ENCODE results near the gene INSM2.

Gene INSM2

GRCh38 chr14:35565871-35566464, 32.0 kb downstream of the INSM2 start:
- DNase-seq (ENCODE audit: extremely low read depth, insufficient read length), result no peak
- no peaks in the 10 kb centered on the region for H3K36me3 ChIP-seq (ENCODE audit: control insufficient read depth, insufficient read depth, low read length)
- H3K27me3 ChIP-seq (replicated peaks; ENCODE audit: control insufficient read depth, insufficient read depth, low read length), result no peaks in the 10 kb centered on the region
- no peak overlapping the region for H3K4me3 ChIP-seq (replicated peaks; ENCODE audit: low read depth, low read length)
- TF ChIP-seq CTCF (IDR thresholded peaks at IDR 0.05; ENCODE audit: insufficient read depth, low read length, poor library complexity, severe bottlenecking), result no peak

- Histone ChIP-seq H3K36me3 (ENCODE audit: control insufficient read depth, insufficient read depth, low read length) (no peaks in the 10 kb centered on the region), H3K4me3 (replicated peaks; ENCODE audit: low read depth, low read length) (no peak overlapping the region), H3K27me3 (replicated peaks; ENCODE audit: control insufficient read depth, insufficient read depth, low read length) (no peaks in the 10 kb centered on the region)
- no peak for DNase-seq (ENCODE audit: extremely low read depth, insufficient read length)
- no peak for TF ChIP-seq CTCF (IDR thresholded peaks at IDR 0.05; ENCODE audit: insufficient read depth, low read length, poor library complexity, severe bottlenecking)
Measured at GRCh38 chr14:35571598-35571997, 37.6 kb downstream of the INSM2 start.

GRCh38 chr14:35573911-35574310, 39.9 kb downstream of the INSM2 start:
- TF ChIP-seq CTCF (IDR thresholded peaks at IDR 0.05; ENCODE audit: insufficient read depth, low read length, poor library complexity, severe bottlenecking), result no peak
- Histone ChIP-seq H3K27me3 (replicated peaks; ENCODE audit: control insufficient read depth, insufficient read depth, low read length) (no peaks in the 10 kb centered on the region), H3K36me3 (ENCODE audit: control insufficient read depth, insufficient read depth, low read length) (no peaks in the 10 kb centered on the region), H3K4me3 (replicated peaks; ENCODE audit: low read depth, low read length) (no peak overlapping the region)
- no peak for DNase-seq (ENCODE audit: extremely low read depth, insufficient read length)

GRCh38 chr14:35576260-35576659, 42.3 kb downstream of the INSM2 start:
- H3K36me3 ChIP-seq (ENCODE audit: control insufficient read depth, insufficient read depth, low read length), result no peaks in the 10 kb centered on the region
- no peak overlapping the region for H3K4me3 ChIP-seq (replicated peaks; ENCODE audit: low read depth, low read length)
- no peak for DNase-seq (ENCODE audit: extremely low read depth, insufficient read length)
- TF ChIP-seq CTCF (IDR thresholded peaks at IDR 0.05; ENCODE audit: insufficient read depth, low read length, poor library complexity, severe bottlenecking), result no peak
- no peaks in the 10 kb centered on the region for H3K27me3 ChIP-seq (replicated peaks; ENCODE audit: control insufficient read depth, insufficient read depth, low read length)

GRCh38 chr14:35576856-35577255, 42.9 kb downstream of the INSM2 start:
- no peak for DNase-seq (ENCODE audit: extremely low read depth, insufficient read length)
- TF ChIP-seq CTCF (IDR thresholded peaks at IDR 0.05; ENCODE audit: insufficient read depth, low read length, poor library complexity, severe bottlenecking), result no peak
- H3K36me3 ChIP-seq (ENCODE audit: control insufficient read depth, insufficient read depth, low read length), result no peaks in the 10 kb centered on the region
- no peak overlapping the region for H3K4me3 ChIP-seq (replicated peaks; ENCODE audit: low read depth, low read length)
- H3K27me3 ChIP-seq (replicated peaks; ENCODE audit: control insufficient read depth, insufficient read depth, low read length), result no peaks in the 10 kb centered on the region

- H3K27me3 ChIP-seq (replicated peaks; ENCODE audit: control insufficient read depth, insufficient read depth, low read length), result no peaks in the 10 kb centered on the region
- H3K4me3 ChIP-seq (replicated peaks; ENCODE audit: low read depth, low read length), result no peak overlapping the region
- H3K36me3 ChIP-seq (ENCODE audit: control insufficient read depth, insufficient read depth, low read length), result no peaks in the 10 kb centered on the region
- DNase-seq (ENCODE audit: extremely low read depth, insufficient read length), result no peak
- no peak for TF ChIP-seq CTCF (IDR thresholded peaks at IDR 0.05; ENCODE audit: insufficient read depth, low read length, poor library complexity, severe bottlenecking)
Measured at GRCh38 chr14:35578135-35578534, 44.2 kb downstream of the INSM2 start.

Data from GM06990 (cell line).